Activated T-cell treated with anti-CD3 and anti-CD28 coated beads, Interleukin-2, amount 50 U/mL, for 72 hours (primary cell): ENCODE measurements around the gene CDHR1. TPM values are rescaled to one million over a fixed set of nuclear protein-coding genes. Genes with fewer than 3 reads are reported as not detected.

ENCODE experiments used
- ATAC-seq, 2 donors: fragments of 150-1000 bp; cut with Tn5 transposase; replicated peaks in 1 of 2; 2 replicates each; pipeline ENCODE4 v1.10.0; 2021; ENCODE audit warnings: moderate library complexity in 2 of 2, mild to moderate bottlenecking in 1 of 2
- DNase-seq, 2 donors: peaks; one replicate each; pipeline ENCODE4 v3.0.0; 2021 to 2022; ENCODE audit warnings: mixed read lengths in 1 of 2
- H3K27ac Mint-ChIP-seq: one replicate; pipeline ENCODE4 v1.8.0; 2022; ENCODE audit warnings: mild to moderate bottlenecking, moderate library complexity, mixed read lengths
- H3K27me3 Mint-ChIP-seq: one replicate; pipeline ENCODE4 v1.8.0; 2022; ENCODE audit warnings: low read depth, mixed read lengths
- H3K36me3 Mint-ChIP-seq, 2 donors: one replicate each; pipeline ENCODE4 v1.8.0; 2022; ENCODE audit warnings: mixed read lengths in 2 of 2, mild to moderate bottlenecking in 1 of 2; ENCODE audit not compliant: insufficient read depth in 2 of 2
- H3K4me1 Mint-ChIP-seq: one replicate; pipeline ENCODE4 v1.8.0; 2022; ENCODE audit warnings: low read depth, mixed read lengths
- H3K4me3 Mint-ChIP-seq, 2 donors: one replicate each; pipeline ENCODE4 v1.8.0; 2022; ENCODE audit warnings: mild to moderate bottlenecking in 2 of 2, mixed read lengths in 2 of 2, moderate library complexity in 2 of 2
- H3K9me3 Mint-ChIP-seq, 2 donors: one replicate each; pipeline ENCODE4 v1.8.0; 2022; ENCODE audit warnings: mixed read lengths in 2 of 2
- total RNA-seq, 2 donors: library from RNA; stranded (reverse); gene quantifications; one replicate each; pipeline ENCODE4 v1.2.3, GENCODE V29; 2022

The CDHR1 gene
- total RNA-seq, 2 donors from 2014 or later = 0.36 to 2.2 TPM

DNA sequence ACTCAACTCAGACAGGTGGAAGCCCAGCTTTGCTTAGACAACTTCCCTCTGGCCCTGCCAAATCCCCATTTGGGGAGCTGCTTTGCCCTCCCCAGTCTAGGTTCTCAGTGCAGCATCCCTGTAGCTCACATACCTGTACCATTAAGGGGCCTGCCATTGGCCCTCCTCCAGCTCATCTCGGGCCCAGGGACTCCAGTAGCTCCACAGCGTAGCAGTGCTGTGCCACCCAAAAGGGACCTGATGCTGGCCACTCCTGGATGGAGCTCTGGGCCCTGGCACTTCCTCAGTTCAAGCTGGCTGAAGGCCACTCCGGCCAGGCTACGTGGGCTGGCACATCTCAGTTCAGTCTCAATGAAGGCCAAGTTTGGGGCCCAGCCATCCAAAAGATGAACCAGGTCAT is 39.6 kb downstream of the CDHR1 start:
- ATAC-seq = no peak
- Mint-ChIP-seq H3K9me3 (no peaks in the 10 kb centered on the region), H3K27ac (no peak overlapping the region), H3K4me3 (no peak overlapping the region), H3K36me3 (no peaks in the 10 kb centered on the region), H3K4me1 (no peaks in the 10 kb centered on the region), H3K27me3 (peaks cover 21% of the 10 kb centered on the region)
- no peak for DNase-seq

GRCh38 chr10:84234479-84234878 is 40.1 kb downstream of the CDHR1 start:
- Mint-ChIP-seq H3K4me3 (no peak overlapping the region), H3K27me3 (peaks cover 20% of the 10 kb centered on the region), H3K27ac (no peak overlapping the region), H3K9me3 (no peaks in the 10 kb centered on the region), H3K36me3 (no peaks in the 10 kb centered on the region), H3K4me1 (no peaks in the 10 kb centered on the region)
- ATAC-seq (no peak), DNase-seq (no peak)

GRCh38 chr10:84235096-84235495 is 40.8 kb downstream of the CDHR1 start:
- Mint-ChIP-seq H3K36me3 (no peaks in the 10 kb centered on the region), H3K27ac (no peak overlapping the region), H3K9me3 (no peaks in the 10 kb centered on the region), H3K4me3 (no peak overlapping the region), H3K27me3 (peaks cover 16% of the 10 kb centered on the region), H3K4me1 (no peaks in the 10 kb centered on the region)
- DNase-seq (no peak), ATAC-seq (no peak)

DNA sequence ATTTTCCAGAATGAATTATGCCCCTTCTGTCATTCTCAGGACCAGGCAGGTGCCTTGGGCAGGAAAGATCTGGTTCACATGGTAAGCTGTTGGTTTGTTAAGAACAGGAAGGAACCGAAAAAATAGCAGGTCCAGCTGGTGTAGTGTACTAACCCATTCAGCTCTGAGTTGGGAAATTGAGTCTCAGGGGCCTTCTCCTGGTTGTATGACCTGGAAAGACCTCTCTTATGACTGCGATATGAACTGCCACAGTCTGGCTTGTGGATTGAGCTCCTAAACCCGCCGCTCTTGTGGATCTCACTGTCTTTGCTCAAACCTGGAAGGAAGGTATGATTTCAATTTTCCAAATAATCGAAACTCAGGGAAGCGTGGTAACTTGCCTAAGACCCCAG is 42.5 kb downstream of the CDHR1 start:
- Mint-ChIP-seq H3K36me3 (no peaks in the 10 kb centered on the region), H3K4me1 (no peaks in the 10 kb centered on the region), H3K27ac (no peak overlapping the region), H3K27me3 (peaks cover 7% of the 10 kb centered on the region), H3K9me3 (no peaks in the 10 kb centered on the region), H3K4me3 (no peak overlapping the region)
- DNase-seq (no peak), ATAC-seq (no peak)

DNA sequence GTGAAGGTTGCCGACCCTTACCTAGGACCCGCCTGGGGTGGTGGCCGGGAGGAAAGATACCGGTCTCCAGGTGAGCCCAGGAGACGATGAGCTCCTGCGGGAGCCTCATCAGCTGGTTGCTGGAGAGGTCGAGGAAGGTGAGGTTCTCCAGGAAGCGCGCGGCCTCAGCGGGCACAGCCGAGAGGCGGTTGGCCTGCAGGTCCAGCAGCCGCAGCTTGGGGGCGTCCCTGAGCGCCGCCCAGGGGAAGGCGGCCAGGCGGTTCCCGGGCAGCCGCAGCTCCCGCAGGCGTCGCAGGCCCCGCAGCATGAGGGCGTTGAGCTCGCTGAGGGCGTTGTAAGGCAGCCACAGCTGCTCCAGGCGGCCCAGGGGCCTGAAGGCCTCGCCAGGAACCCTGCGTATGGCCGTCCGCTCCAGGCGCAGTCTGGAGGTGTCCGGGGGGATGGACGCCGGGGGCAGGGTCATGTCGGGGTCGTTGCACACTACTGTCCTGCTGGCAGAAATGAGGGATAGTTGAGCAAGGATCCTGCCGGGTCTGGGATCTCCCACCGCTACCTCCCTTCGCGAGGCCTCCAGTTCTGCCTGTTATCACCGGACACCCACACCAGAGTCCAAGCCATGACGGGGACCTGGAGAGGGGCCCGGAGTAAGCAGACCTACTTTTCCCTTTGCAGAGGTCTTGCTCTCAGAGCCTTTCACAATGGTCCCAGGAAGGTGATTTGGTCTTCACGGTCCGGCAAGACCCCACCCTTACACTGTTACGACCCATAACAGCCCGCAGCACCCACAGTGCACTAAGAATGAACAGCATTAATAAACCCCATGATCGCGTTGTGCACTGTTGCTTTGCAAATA is 43.1 kb downstream of the CDHR1 start:
- H3K4me3 Mint-ChIP-seq = no peak overlapping the region
- no peaks in the 10 kb centered on the region for H3K36me3 Mint-ChIP-seq
- H3K27me3 Mint-ChIP-seq = peaks cover 7% of the 10 kb centered on the region
- H3K4me1 Mint-ChIP-seq = no peaks in the 10 kb centered on the region
- no peak overlapping the region for H3K27ac Mint-ChIP-seq
- no peaks in the 10 kb centered on the region for H3K9me3 Mint-ChIP-seq
- no peak for DNase-seq
- ATAC-seq = no peak

GRCh38 chr10:84238909-84239308 is 44.6 kb downstream of the CDHR1 start:
- ATAC-seq (no peak), DNase-seq (no peak)
- H3K4me1 Mint-ChIP-seq = no peaks in the 10 kb centered on the region
- H3K36me3 Mint-ChIP-seq = no peaks in the 10 kb centered on the region
- H3K27me3 Mint-ChIP-seq = peaks cover 7% of the 10 kb centered on the region
- H3K9me3 Mint-ChIP-seq = no peaks in the 10 kb centered on the region
- no peak overlapping the region for H3K27ac Mint-ChIP-seq
- no peak overlapping the region for H3K4me3 Mint-ChIP-seq

DNA sequence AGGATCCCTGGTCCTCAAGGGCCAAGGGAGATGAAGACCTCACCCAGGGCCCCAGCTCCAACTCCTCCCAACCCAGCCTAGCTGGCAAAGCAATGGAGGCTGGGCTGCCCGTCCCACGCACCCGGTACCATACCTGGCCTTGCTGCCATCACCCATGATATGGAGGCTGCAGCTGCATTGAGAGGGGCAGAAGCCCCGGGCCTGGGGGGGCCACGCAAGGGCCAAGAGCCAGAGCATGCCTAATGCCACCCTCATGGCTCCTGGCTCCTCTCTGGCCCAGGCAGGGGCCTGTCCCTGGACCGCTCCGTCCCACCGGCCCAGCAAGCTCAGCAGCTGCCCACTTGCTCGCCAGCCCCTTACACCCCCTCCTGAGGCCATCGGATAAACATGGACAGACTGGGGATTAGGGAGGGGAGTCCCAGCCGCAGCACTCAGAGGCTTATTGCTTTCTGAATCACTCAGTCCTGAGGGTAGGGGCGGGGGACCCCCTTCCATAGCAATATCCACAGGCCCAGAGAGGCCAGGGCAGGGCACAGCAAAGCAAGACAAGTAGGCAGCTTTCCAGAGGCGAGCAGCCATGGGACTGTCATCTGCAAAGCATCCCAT is 47.0 kb downstream of the CDHR1 start, which contains the start of gene LRIT1:
LRIT1 (minus strand) TSS at position 362 of the 606 bp plus-strand sequence; CDS start at position 255, 107 bp downstream.
- peaks cover 7% of the 10 kb centered on the region for H3K27me3 Mint-ChIP-seq
- H3K9me3 Mint-ChIP-seq = no peaks in the 10 kb centered on the region
- no peak within 1 kb of the TSS for H3K27ac Mint-ChIP-seq
- DNase-seq (no peak), ATAC-seq (no peak)
- H3K4me1 Mint-ChIP-seq = no peaks in the 10 kb centered on the region
- H3K4me3 Mint-ChIP-seq = no peak within 1 kb of the TSS
- no peaks in the 10 kb centered on the region for H3K36me3 Mint-ChIP-seq

DNA sequence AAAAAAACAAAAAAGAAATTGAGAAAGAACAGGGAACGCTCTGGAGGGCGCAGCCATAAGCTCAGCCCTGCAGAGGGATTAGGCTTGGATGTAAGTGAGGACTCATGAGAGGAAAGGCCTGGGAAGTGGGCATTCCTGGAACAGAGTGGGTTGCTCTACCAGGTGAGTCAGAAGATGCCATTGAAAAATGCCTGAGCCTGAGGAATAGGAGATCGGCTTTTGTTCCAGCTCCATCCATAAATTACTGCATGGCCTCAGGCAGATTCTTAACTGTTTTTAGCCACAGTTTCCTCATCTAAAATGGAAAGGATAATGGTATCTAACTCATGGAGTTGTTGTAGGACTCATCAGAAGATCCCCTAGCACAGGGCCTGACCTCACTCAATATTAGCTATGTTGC is 49.4 kb downstream of the CDHR1 start:
- Mint-ChIP-seq H3K27ac (no peak overlapping the region), H3K4me3 (no peak overlapping the region), H3K4me1 (no peaks in the 10 kb centered on the region), H3K36me3 (no peaks in the 10 kb centered on the region), H3K27me3 (peaks cover 11% of the 10 kb centered on the region), H3K9me3 (no peaks in the 10 kb centered on the region)
- DNase-seq (no peak), ATAC-seq (no peak)

DNA sequence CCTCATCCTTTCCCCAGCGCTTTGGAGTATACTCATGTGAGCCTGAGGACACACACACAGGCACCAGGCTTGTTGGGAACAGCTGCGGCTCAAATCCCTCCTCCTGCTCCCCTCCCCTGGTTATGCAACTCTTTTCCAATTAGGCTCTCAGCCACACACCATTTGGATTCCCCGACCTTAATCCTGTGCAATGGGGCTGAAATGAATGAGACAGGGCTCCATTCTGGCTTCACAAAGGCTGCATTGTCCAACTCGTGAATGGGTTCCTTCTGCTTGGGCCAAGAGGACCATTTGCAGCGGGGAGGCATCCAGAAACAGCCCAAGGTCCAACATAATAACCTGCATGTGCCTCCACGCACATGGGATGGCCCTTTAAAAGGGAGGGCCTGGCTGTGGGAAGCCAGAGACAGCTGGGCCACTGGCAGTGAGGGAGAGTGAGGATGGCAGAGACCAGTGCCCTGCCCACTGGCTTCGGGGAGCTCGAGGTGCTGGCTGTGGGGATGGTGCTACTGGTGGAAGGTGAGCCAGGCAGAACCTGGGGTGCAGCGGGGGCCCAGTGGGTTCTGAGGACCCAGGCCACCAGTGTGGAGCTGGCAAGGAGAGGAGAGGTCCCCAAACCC is 50.4 kb downstream of the CDHR1 start, which contains the start of gene RGR:
RGR (plus strand) TSS at position 403 of the 620 bp plus-strand sequence; CDS start at position 441, 38 bp downstream.
- no peaks in the 10 kb centered on the region for H3K36me3 Mint-ChIP-seq
- H3K27me3 Mint-ChIP-seq = peaks cover 6% of the 10 kb centered on the region
- no peak within 1 kb of the TSS for H3K4me3 Mint-ChIP-seq
- ATAC-seq (no peak), DNase-seq (no peak)
- no peak within 1 kb of the TSS for H3K27ac Mint-ChIP-seq
- H3K9me3 Mint-ChIP-seq = no peaks in the 10 kb centered on the region
- H3K4me1 Mint-ChIP-seq = no peaks in the 10 kb centered on the region

- H3K9me3 Mint-ChIP-seq = no peaks in the 10 kb centered on the region
- H3K4me3 Mint-ChIP-seq = no peak overlapping the region
- ATAC-seq = no peak
Observed at GRCh38 chr10:84247496-84247895, 53.2 kb downstream of the CDHR1 start.

GRCh38 chr10:84248794-84249193 is 54.5 kb downstream of the CDHR1 start:
- H3K4me3 Mint-ChIP-seq = no peak overlapping the region
- no peaks in the 10 kb centered on the region for H3K36me3 Mint-ChIP-seq
- H3K27ac Mint-ChIP-seq = no peak overlapping the region
- H3K9me3 Mint-ChIP-seq = no peaks in the 10 kb centered on the region
- DNase-seq (no peak), ATAC-seq (no peak)
- H3K27me3 Mint-ChIP-seq = peaks cover 6% of the 10 kb centered on the region
- H3K4me1 Mint-ChIP-seq = no peaks in the 10 kb centered on the region

More at GRCh38 chr10:84247496-84247895, 53.2 kb downstream of the CDHR1 start:
- no peaks in the 10 kb centered on the region for H3K4me1 Mint-ChIP-seq
- H3K36me3 Mint-ChIP-seq = no peaks in the 10 kb centered on the region
- no peak for DNase-seq
- no peak overlapping the region for H3K27ac Mint-ChIP-seq
- H3K27me3 Mint-ChIP-seq = peaks cover 6% of the 10 kb centered on the region

- DNase-seq = no peak
- no peak for ATAC-seq
- Mint-ChIP-seq H3K36me3 (no peaks in the 10 kb centered on the region), H3K9me3 (no peaks in the 10 kb centered on the region), H3K4me3 (no peak overlapping the region), H3K27ac (no peak overlapping the region), H3K27me3 (peaks cover 2% of the 10 kb centered on the region), H3K4me1 (peaks cover 8% of the 10 kb centered on the region)
Observed at GRCh38 chr10:84254552-84255478, 60.5 kb downstream of the CDHR1 start.
